ENCODE measurements around the gene ACY1.

- no peak for TF ChIP-seq EZH2 (IDR thresholded peaks at IDR 0.05)
- TF ChIP-seq POLR2AphosphoS5 (IDR thresholded peaks at IDR 0.05; ENCODE audit: borderline replicate concordance, low read depth, low read length), result no peak
- no peak for TF ChIP-seq FOXP2 (optimal IDR thresholded peaks at IDR 0.05; ENCODE audit: control extremely low read depth, extremely low read length, insufficient read depth)
These were observed 20.9 kb downstream of the ACY1 start for GRCh38 chr3:52004163-52004787.

Data from SK-N-MC (cell line).